ENCODE measurements around the gene THAP12. TPM values are rescaled to one million over a fixed set of nuclear protein-coding genes. Genes with fewer than 3 reads are reported as not detected.

The THAP12 gene
- total RNA-seq: 31.9 and 34.9 TPM in 2 replicates

GRCh38 chr11:76380977-76381719 lies at the start of gene THAP12, which contains the start of gene GVQW3:
Gene THAP12 (minus strand): TSS chr11:76381132. CDS start chr11:76380836, 296 bp downstream.
Gene GVQW3 (plus strand): TSS chr11:76381323. CDS start chr11:76381829, 506 bp downstream.

Other genes starting within 250 kb of the THAP12 start
- 0.91 TPM in 1 of 2 replicates, not detected in the other for gene WNT11, start 174.6 kb downstream of the THAP12 start, total RNA-seq
- gene GVQW3, start 191 bp upstream of the THAP12 start, total RNA-seq: 0.65 and 1.7 TPM in 2 replicates
- gene EMSY, start 63.9 kb upstream of the THAP12 start, total RNA-seq: 10.3 and 12.8 TPM in 2 replicates

All from epithelial cell of alveolus of lung (primary cell).